Measurements from ENCODE around the gene B3GALNT2.
"Not testable (repeated sequence)": the region's sequence is repeated elsewhere in the genome, so short reads cannot be mapped to it uniquely, and the experiment has no call there.

Gene B3GALNT2

GRCh38 chr1:235465066-235465465 is 39.2 kb downstream of the B3GALNT2 start:
- H3K36me3 ChIP-seq (replicated peaks; ENCODE audit: insufficient read depth, low read length) = 0 out of 2 replicates have a peak, but pooled peaks cover under 1% of the 10 kb centered on the region
- H3K4me2 ChIP-seq (ENCODE audit: low read depth, low read length) = no peak overlapping the region
- H3K27ac ChIP-seq (ENCODE audit: low read length) = no peak overlapping the region
- no peaks in the 10 kb centered on the region for H3F3A ChIP-seq (ENCODE audit: insufficient read depth, low read length)
- no peak overlapping the region for H3K4me3 ChIP-seq (ENCODE audit: low read length)
- no peaks in the 10 kb centered on the region for H3K4me1 ChIP-seq (ENCODE audit: low read length)
- no peaks in the 10 kb centered on the region for H3K79me2 ChIP-seq (ENCODE audit: low read length)
- no peaks in the 10 kb centered on the region for H3K9me2 ChIP-seq (replicated peaks; ENCODE audit: insufficient read depth, low read length)
- no peak overlapping the region for H2AFZ ChIP-seq (ENCODE audit: low read length)
- no peaks in the 10 kb centered on the region for H3K27me3 ChIP-seq (replicated peaks; ENCODE audit: insufficient read depth, low read length)
- no peak for TF ChIP-seq EZH2phosphoT487 (IDR thresholded peaks at IDR 0.05; ENCODE audit: low read length)
- TF ChIP-seq CTCF (IDR thresholded peaks at IDR 0.05; ENCODE audit: low read length) = no peak
- TF ChIP-seq EZH2 (optimal IDR thresholded peaks at IDR 0.05; ENCODE audit: low read depth, low read length) = no peak
- H3K9ac ChIP-seq (ENCODE audit: low read length) = no peak overlapping the region
- H3K9me3 ChIP-seq (replicated peaks; ENCODE audit: insufficient read depth, low read length) = no peaks in the 10 kb centered on the region
- H4K20me1 ChIP-seq (ENCODE audit: insufficient read depth, low read length) = no peaks in the 10 kb centered on the region
- DNase-seq = no peak

- not testable (repeated sequence) for H3K4me2 ChIP-seq (ENCODE audit: low read depth, low read length); H2AFZ ChIP-seq (ENCODE audit: low read length); DNase-seq; H3K4me3 ChIP-seq (ENCODE audit: low read length); H3K79me2 ChIP-seq (ENCODE audit: low read length); H3K4me1 ChIP-seq (ENCODE audit: low read length); H3K27ac ChIP-seq (ENCODE audit: low read length); H3K27me3 ChIP-seq (replicated peaks; ENCODE audit: insufficient read depth, low read length); H3K9me2 ChIP-seq (replicated peaks; ENCODE audit: insufficient read depth, low read length); H3K9ac ChIP-seq (ENCODE audit: low read length); H3K36me3 ChIP-seq (replicated peaks; ENCODE audit: insufficient read depth, low read length); H3F3A ChIP-seq (ENCODE audit: insufficient read depth, low read length); H4K20me1 ChIP-seq (ENCODE audit: insufficient read depth, low read length); H3K9me3 ChIP-seq (replicated peaks; ENCODE audit: insufficient read depth, low read length)
These were observed 41.4 kb downstream of the B3GALNT2 start for GRCh38 chr1:235462832-235463231.

GRCh38 chr1:235461954-235462353 is 42.3 kb downstream of the B3GALNT2 start:
- Histone ChIP-seq H3K9me3 (replicated peaks; ENCODE audit: insufficient read depth, low read length) (no peaks in the 10 kb centered on the region), H3K4me2 (ENCODE audit: low read depth, low read length) (no peak overlapping the region)

More at GRCh38 chr1:235461954-235462353, 42.3 kb downstream of the B3GALNT2 start:
- no peaks in the 10 kb centered on the region for H3K79me2 ChIP-seq (ENCODE audit: low read length)
- no peak for TF ChIP-seq EZH2 (optimal IDR thresholded peaks at IDR 0.05; ENCODE audit: low read depth, low read length)
- TF ChIP-seq CTCF (IDR thresholded peaks at IDR 0.05; ENCODE audit: low read length) = no peak
- TF ChIP-seq EZH2phosphoT487 (IDR thresholded peaks at IDR 0.05; ENCODE audit: low read length) = no peak
- no peaks in the 10 kb centered on the region for H3K27me3 ChIP-seq (replicated peaks; ENCODE audit: insufficient read depth, low read length)
- H2AFZ ChIP-seq (ENCODE audit: low read length) = no peak overlapping the region
- no peaks in the 10 kb centered on the region for H3K4me1 ChIP-seq (ENCODE audit: low read length)
- H3K36me3 ChIP-seq (replicated peaks; ENCODE audit: insufficient read depth, low read length) = no peaks in the 10 kb centered on the region
- no peak for DNase-seq
- H3K4me3 ChIP-seq (ENCODE audit: low read length) = no peak overlapping the region
- no peaks in the 10 kb centered on the region for H3K9me2 ChIP-seq (replicated peaks; ENCODE audit: insufficient read depth, low read length)
- H3F3A ChIP-seq (ENCODE audit: insufficient read depth, low read length) = no peaks in the 10 kb centered on the region; the same call in 1 of the 2 replicates
- no peak overlapping the region for H3K9ac ChIP-seq (ENCODE audit: low read length)
- no peaks in the 10 kb centered on the region for H4K20me1 ChIP-seq (ENCODE audit: insufficient read depth, low read length)
- H3K27ac ChIP-seq (ENCODE audit: low read length) = no peak overlapping the region
